ENCODE results near the gene HS6ST2. TPM values are rescaled to one million over a fixed set of nuclear protein-coding genes. Genes with fewer than 3 reads are reported as not detected.

The HS6ST2 gene
- total RNA-seq, 1 donor from 2014 or later: 43.2 TPM

GRCh38 chrX:132714913-132715312 lies 243.5 kb downstream of the HS6ST2 start:
- Histone ChIP-seq H3F3A (ENCODE audit: low read depth) (no peaks in the 10 kb centered on the region), H3K4me1 (no peaks in the 10 kb centered on the region), H2AFZ (replicated peaks) (no peak overlapping the region), H3K4me2 (no peak overlapping the region), H3K27ac (no peak overlapping the region), H3K36me3 (no peaks in the 10 kb centered on the region), H3K27me3 (no peaks in the 10 kb centered on the region), H4K20me1 (ENCODE audit: low read depth) (no peaks in the 10 kb centered on the region), H3K79me2 (ENCODE audit: low read depth) (no peaks in the 10 kb centered on the region), H3K4me3 (no peak overlapping the region), H3K9ac (no peak overlapping the region), H3K9me3 (ENCODE audit: low read depth) (no peaks in the 10 kb centered on the region)
- Mint-ChIP-seq H3K9me3 (no peaks in the 10 kb centered on the region), H3K4me1 (peaks cover 22% of the 10 kb centered on the region), H3K36me3 (no peaks in the 10 kb centered on the region), H3K4me3 (no peak overlapping the region), H3K27ac (no peak overlapping the region), H3K27me3 (ENCODE audit: insufficient read depth, low read depth) (peaks cover 2% of the 10 kb centered on the region)
- DNase-seq (ENCODE audit: low spot score): no peak
- no peak for TF ChIP-seq CTCF (IDR thresholded peaks at IDR 0.05)

GRCh38 chrX:132712350-132712749 lies 246.1 kb downstream of the HS6ST2 start:
- Histone ChIP-seq H3K4me3 (no peak overlapping the region), H3K36me3 (no peaks in the 10 kb centered on the region), H4K20me1 (ENCODE audit: low read depth) (no peaks in the 10 kb centered on the region), H3K9me3 (ENCODE audit: low read depth) (no peaks in the 10 kb centered on the region), H3K79me2 (ENCODE audit: low read depth) (no peaks in the 10 kb centered on the region), H3K9ac (no peak overlapping the region), H3K4me1 (peaks cover 16% of the 10 kb centered on the region), H3K27ac (no peak overlapping the region), H2AFZ (replicated peaks) (no peak overlapping the region), H3K4me2 (no peak overlapping the region), H3F3A (ENCODE audit: low read depth) (no peaks in the 10 kb centered on the region), H3K27me3 (no peaks in the 10 kb centered on the region)
- H3K27me3 Mint-ChIP-seq (ENCODE audit: insufficient read depth, low read depth): peaks cover 2% of the 10 kb centered on the region
- H3K4me1 Mint-ChIP-seq: peaks cover 43% of the 10 kb centered on the region
- DNase-seq (ENCODE audit: low spot score): no peak
- no peak overlapping the region for H3K4me3 Mint-ChIP-seq
- TF ChIP-seq EZH2 (IDR thresholded peaks at IDR 0.05): no peak
- TF ChIP-seq EZH2phosphoT487 (IDR thresholded peaks at IDR 0.05): no peak
- TF ChIP-seq CTCF (IDR thresholded peaks at IDR 0.05): no peak
- no peaks in the 10 kb centered on the region for H3K36me3 Mint-ChIP-seq
- no peaks in the 10 kb centered on the region for H3K9me3 Mint-ChIP-seq
- H3K27ac Mint-ChIP-seq: no peak overlapping the region

GRCh38 chrX:132710656-132711155 lies 247.7 kb downstream of the HS6ST2 start:
- no peak overlapping the region for H3K9ac ChIP-seq
- no peaks in the 10 kb centered on the region for H3K36me3 ChIP-seq
- H3K27ac Mint-ChIP-seq: no peak overlapping the region
- H3K27me3 ChIP-seq: no peaks in the 10 kb centered on the region
- H3K4me3 ChIP-seq: no peak overlapping the region
- TF ChIP-seq EZH2phosphoT487 (IDR thresholded peaks at IDR 0.05) (no peak), EZH2 (IDR thresholded peaks at IDR 0.05) (no peak), CTCF (IDR thresholded peaks at IDR 0.05) (no peak)
- H3K27me3 Mint-ChIP-seq (ENCODE audit: insufficient read depth, low read depth): peaks cover 2% of the 10 kb centered on the region
- H2AFZ ChIP-seq (replicated peaks): no peak overlapping the region
- no peaks in the 10 kb centered on the region for H3K9me3 ChIP-seq (ENCODE audit: low read depth)
- no peak for DNase-seq (ENCODE audit: low spot score)
- H3K4me3 Mint-ChIP-seq: no peak overlapping the region
- H3K4me2 ChIP-seq: no peak overlapping the region
- no peaks in the 10 kb centered on the region for H3K36me3 Mint-ChIP-seq
- peaks cover 24% of the 10 kb centered on the region for H3K4me1 ChIP-seq
- no peaks in the 10 kb centered on the region for H4K20me1 ChIP-seq (ENCODE audit: low read depth)
- no peaks in the 10 kb centered on the region for H3F3A ChIP-seq (ENCODE audit: low read depth)
- peaks cover 44% of the 10 kb centered on the region for H3K4me1 Mint-ChIP-seq
- no peak overlapping the region for H3K27ac ChIP-seq
- no peaks in the 10 kb centered on the region for H3K79me2 ChIP-seq (ENCODE audit: low read depth)
- no peaks in the 10 kb centered on the region for H3K9me3 Mint-ChIP-seq

All from neural progenitor cell (in vitro differentiated cells).